ENCODE data around the gene LINGO3.

The LINGO3 gene

GRCh38 chr19:2326699-2327360 is 18.9 kb upstream of the LINGO3 start:
- no peak for DNase-seq (ENCODE audit: low read depth)

GRCh38 chr19:2325281-2326046 is 17.5 kb upstream of the LINGO3 start:
- no peak for DNase-seq (ENCODE audit: low read depth)

- DNase-seq (ENCODE audit: low read depth), result no peak
Observed at GRCh38 chr19:2324220-2324948, 16.4 kb upstream of the LINGO3 start.

GRCh38 chr19:2323707-2324106 is 15.8 kb upstream of the LINGO3 start:
- no peak for DNase-seq (ENCODE audit: low read depth)

GRCh38 chr19:2321565-2322283 is 13.8 kb upstream of the LINGO3 start:
- DNase-seq (ENCODE audit: low read depth), result no peak

- no peak for DNase-seq (ENCODE audit: low read depth)
Observed at GRCh38 chr19:2320939-2321338, 13.0 kb upstream of the LINGO3 start.

GRCh38 chr19:2320049-2320448 is 12.1 kb upstream of the LINGO3 start:
- DNase-seq (ENCODE audit: low read depth), result no peak

GRCh38 chr19:2319551-2319950 is 11.6 kb upstream of the LINGO3 start:
- no peak for DNase-seq (ENCODE audit: low read depth)

GRCh38 chr19:2318923-2319322 is 11.0 kb upstream of the LINGO3 start:
- DNase-seq (ENCODE audit: low read depth), result no peak

- DNase-seq (ENCODE audit: low read depth), result no peak
Observed at GRCh38 chr19:2317756-2318155, 9.8 kb upstream of the LINGO3 start.

GRCh38 chr19:2317300-2317699 is 9.3 kb upstream of the LINGO3 start:
- DNase-seq (ENCODE audit: low read depth), result no peak

GRCh38 chr19:2315818-2316353 is 7.9 kb upstream of the LINGO3 start:
- DNase-seq (ENCODE audit: low read depth), result no peak

- no peak for DNase-seq (ENCODE audit: low read depth)
Observed at GRCh38 chr19:2315121-2315817, 7.3 kb upstream of the LINGO3 start.

- DNase-seq (ENCODE audit: low read depth), result no peak
Observed at GRCh38 chr19:2312820-2313501, 5.0 kb upstream of the LINGO3 start.

- no peak for DNase-seq (ENCODE audit: low read depth)
Observed at GRCh38 chr19:2311093-2311492, 3.1 kb upstream of the LINGO3 start.

GRCh38 chr19:2309734-2310362 is 1.9 kb upstream of the LINGO3 start:
- no peak for DNase-seq (ENCODE audit: low read depth)

GRCh38 chr19:2307518-2308012 is 389 bp downstream of the LINGO3 start:
- no peak for DNase-seq (ENCODE audit: low read depth)

GRCh38 chr19:2306971-2307370 is 983 bp downstream of the LINGO3 start:
- no peak for DNase-seq (ENCODE audit: low read depth)

GRCh38 chr19:2306281-2306806 is 1.6 kb downstream of the LINGO3 start:
- DNase-seq (ENCODE audit: low read depth), result no peak
